Activated CD8-positive, alpha-beta T cell treated with anti-CD3 and anti-CD28 coated beads for 36 hours (primary cell): ENCODE data around the gene PACRG. TPM values are rescaled to one million over a fixed set of nuclear protein-coding genes. Genes with fewer than 3 reads are reported as not detected.

Experiments
- ATAC-seq: fragments of 200-7000 bp; cut with Tn5 transposase; one replicate; pipeline ENCODE4 v1.10.0; 2021; ENCODE audit warnings: mild to moderate bottlenecking, moderate library complexity
- CTCF ChIA-PET: fragments of 350-600 bp; sonication (Branson Sonifier 250); formaldehyde crosslinking; loops from one replicate; lab custom pipeline; 2021; ENCODE audit warnings: antibody characterized with exemption; lab: Charles Lee
- POLR2A ChIA-PET: fragments of 350-600 bp; sonication (Branson Sonifier 250); formaldehyde crosslinking; loops from one replicate; lab custom pipeline; 2021; ENCODE audit warnings: antibody characterized with exemption; lab: Charles Lee
- DNase-seq: peaks from one replicate; pipeline ENCODE4 v3.0.0-alpha.2; 2020
- H3K27ac Mint-ChIP-seq: one replicate; pipeline ENCODE4 v1.8.0; 2021; ENCODE audit warnings: mild to moderate bottlenecking, mixed read lengths
- H3K27me3 Mint-ChIP-seq: one replicate; pipeline ENCODE4 v1.8.0; 2021; ENCODE audit warnings: mixed read lengths
- H3K36me3 Mint-ChIP-seq: one replicate; pipeline ENCODE4 v1.8.0; 2021; ENCODE audit warnings: low read depth, mixed read lengths
- H3K4me1 Mint-ChIP-seq: one replicate; pipeline ENCODE4 v1.8.0; 2021; ENCODE audit warnings: low read depth, mixed read lengths
- H3K4me3 Mint-ChIP-seq: one replicate; pipeline ENCODE4 v1.8.0; 2021; ENCODE audit warnings: mild to moderate bottlenecking, moderate library complexity, mixed read lengths
- H3K9me3 Mint-ChIP-seq: one replicate; pipeline ENCODE4 v1.8.0; 2021; ENCODE audit warnings: mixed read lengths
- CTCF ChIP-seq: fragments of 200-600 bp; IDR thresholded peaks from one replicate; pipeline ENCODE4 v1.8.0; 2022; ENCODE audit warnings: antibody characterized with exemption, mild to moderate bottlenecking
- intact Hi-C: fragments of 100-400 bp; cut with micrococcal nuclease; formaldehyde crosslinking; loops from one replicate; pipeline ENCODE4 v1.10.0; 2022
- total RNA-seq, 2 experiments: library from RNA; stranded (reverse); gene quantifications; one replicate each; pipeline ENCODE4 v1.2.3, GENCODE V29; 2021

PACRG gene
- total RNA-seq, 2 experiments from 2014 or later: not detected

GRCh38 chr6:163324688-163325389 lies 597.1 kb downstream of the PACRG start:
- no peak for TF ChIP-seq CTCF

GRCh38 chr6:163325390-163325784 lies 597.6 kb downstream of the PACRG start:
- Mint-ChIP-seq H3K4me1 (no peaks in the 10 kb centered on the region), H3K27me3 (peaks cover 6% of the 10 kb centered on the region), H3K36me3 (no peaks in the 10 kb centered on the region), H3K4me3 (no peak overlapping the region), H3K9me3 (no peaks in the 10 kb centered on the region), H3K27ac (no peak overlapping the region)
- ChIA-PET CTCF (no interaction called here), POLR2A (no interaction called here)
- ATAC-seq (no peak), DNase-seq (no peak)
- intact Hi-C loops: no loop called here
- no peak for TF ChIP-seq CTCF

More at GRCh38 chr6:163324688-163325389, 597.1 kb downstream of the PACRG start:
- ChIA-PET POLR2A (no interaction called here), CTCF (no interaction called here)
- H3K9me3 Mint-ChIP-seq: no peaks in the 10 kb centered on the region
- H3K36me3 Mint-ChIP-seq: no peaks in the 10 kb centered on the region
- no peak overlapping the region for H3K4me3 Mint-ChIP-seq
- ATAC-seq (no peak), DNase-seq (no peak)
- intact Hi-C loops: no loop called here
- H3K4me1 Mint-ChIP-seq: no peaks in the 10 kb centered on the region
- H3K27ac Mint-ChIP-seq: no peak overlapping the region
- H3K27me3 Mint-ChIP-seq: peaks cover 6% of the 10 kb centered on the region

- POLR2A ChIA-PET: no interaction called here
- intact Hi-C loops: no loop called here
Measured at GRCh38 chr6:163327165-163327880, 599.5 kb downstream of the PACRG start.

GRCh38 chr6:163327921-163328320 lies 600.1 kb downstream of the PACRG start:
- peaks cover 2% of the 10 kb centered on the region for H3K27me3 Mint-ChIP-seq
- ATAC-seq: no peak
- H3K4me1 Mint-ChIP-seq: no peaks in the 10 kb centered on the region
- DNase-seq: no peak
- H3K36me3 Mint-ChIP-seq: no peaks in the 10 kb centered on the region
- ChIA-PET CTCF (no interaction called here), POLR2A (no interaction called here)
- TF ChIP-seq CTCF: no peak
- intact Hi-C loops: no loop called here
- H3K9me3 Mint-ChIP-seq: no peaks in the 10 kb centered on the region
- no peak overlapping the region for H3K4me3 Mint-ChIP-seq
- H3K27ac Mint-ChIP-seq: no peak overlapping the region

More at GRCh38 chr6:163327165-163327880, 599.5 kb downstream of the PACRG start:
- no peaks in the 10 kb centered on the region for H3K36me3 Mint-ChIP-seq
- TF ChIP-seq CTCF: no peak
- ATAC-seq (no peak), DNase-seq (no peak)
- H3K9me3 Mint-ChIP-seq: no peaks in the 10 kb centered on the region
- H3K4me1 Mint-ChIP-seq: no peaks in the 10 kb centered on the region
- peaks cover 2% of the 10 kb centered on the region for H3K27me3 Mint-ChIP-seq
- no peak overlapping the region for H3K27ac Mint-ChIP-seq
- CTCF ChIA-PET: no interaction called here
- H3K4me3 Mint-ChIP-seq: no peak overlapping the region

GRCh38 chr6:163328411-163328810 lies 600.6 kb downstream of the PACRG start:
- TF ChIP-seq CTCF: no peak
- no peak for DNase-seq
- H3K36me3 Mint-ChIP-seq: no peaks in the 10 kb centered on the region
- H3K27me3 Mint-ChIP-seq: peaks cover under 1% of the 10 kb centered on the region
- ChIA-PET POLR2A (no interaction called here), CTCF (no interaction called here)
- H3K4me3 Mint-ChIP-seq: no peak overlapping the region
- H3K4me1 Mint-ChIP-seq: no peaks in the 10 kb centered on the region
- ATAC-seq: no peak
- intact Hi-C loops: no loop called here
- no peak overlapping the region for H3K27ac Mint-ChIP-seq
- H3K9me3 Mint-ChIP-seq: no peaks in the 10 kb centered on the region
